ENCODE results near the gene GPER1. TPM values are rescaled to one million over a fixed set of nuclear protein-coding genes. Genes with fewer than 3 reads are reported as not detected.

Gene GPER1
- total RNA-seq, 1 experiment from 2014 or later, result not detected

DNA sequence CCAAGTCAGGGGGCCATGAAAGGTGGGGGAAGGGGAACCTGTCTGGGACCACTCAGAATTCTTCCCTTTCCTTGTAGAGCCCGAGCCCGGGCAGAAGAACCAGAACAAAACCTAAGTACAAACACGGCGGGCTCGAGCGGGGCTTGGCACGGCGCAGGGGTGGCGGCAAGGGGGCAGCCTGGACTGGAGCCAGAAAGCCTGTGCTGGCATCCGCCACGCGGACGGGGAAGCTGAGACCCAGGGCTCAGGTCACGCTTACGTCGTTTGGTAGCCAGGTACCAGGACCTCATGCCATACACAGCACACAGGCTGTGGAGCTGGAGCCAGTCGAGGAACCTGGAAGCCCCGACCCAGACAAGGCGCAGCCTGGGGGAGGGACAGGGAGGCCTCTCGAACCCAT, 6.6 kb upstream of the GPER1 start:
- no peak overlapping the region for H2BK120ac ChIP-seq (ENCODE audit: low read depth, low read length, poor library complexity, severe bottlenecking)
- no peaks in the 10 kb centered on the region for H3K27me3 Mint-ChIP-seq (ENCODE audit: low read depth)
- no peak overlapping the region for H3K9ac ChIP-seq (ENCODE audit: extremely low read depth, insufficient read length, low read length)
- H4K20me1 ChIP-seq (ENCODE audit: control insufficient read depth, insufficient read depth, insufficient read length), result no peaks in the 10 kb centered on the region
- H3K4me1 Mint-ChIP-seq, result 0 out of 4 replicates have a peak, but pooled peaks cover 0 to 6% of the 10 kb centered on the region in 2 experiments
- no peak overlapping the region for H4K91ac ChIP-seq (ENCODE audit: insufficient read length, low read depth, low read length)
- no peak overlapping the region for H3K18ac ChIP-seq (ENCODE audit: insufficient read length, low read depth, low read length)
- no peak overlapping the region for H2BK12ac ChIP-seq (ENCODE audit: insufficient read length, low read depth, low read length)
- DNase-seq, result no peak
- TF ChIP-seq, protein P1, sequence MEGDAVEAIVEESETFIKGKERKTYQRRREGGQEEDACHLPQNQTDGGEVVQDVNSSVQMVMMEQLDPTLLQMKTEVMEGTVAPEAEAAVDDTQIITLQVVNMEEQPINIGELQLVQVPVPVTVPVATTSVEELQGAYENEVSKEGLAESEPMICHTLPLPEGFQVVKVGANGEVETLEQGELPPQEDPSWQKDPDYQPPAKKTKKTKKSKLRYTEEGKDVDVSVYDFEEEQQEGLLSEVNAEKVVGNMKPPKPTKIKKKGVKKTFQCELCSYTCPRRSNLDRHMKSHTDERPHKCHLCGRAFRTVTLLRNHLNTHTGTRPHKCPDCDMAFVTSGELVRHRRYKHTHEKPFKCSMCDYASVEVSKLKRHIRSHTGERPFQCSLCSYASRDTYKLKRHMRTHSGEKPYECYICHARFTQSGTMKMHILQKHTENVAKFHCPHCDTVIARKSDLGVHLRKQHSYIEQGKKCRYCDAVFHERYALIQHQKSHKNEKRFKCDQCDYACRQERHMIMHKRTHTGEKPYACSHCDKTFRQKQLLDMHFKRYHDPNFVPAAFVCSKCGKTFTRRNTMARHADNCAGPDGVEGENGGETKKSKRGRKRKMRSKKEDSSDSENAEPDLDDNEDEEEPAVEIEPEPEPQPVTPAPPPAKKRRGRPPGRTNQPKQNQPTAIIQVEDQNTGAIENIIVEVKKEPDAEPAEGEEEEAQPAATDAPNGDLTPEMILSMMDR (conservative IDR thresholded peaks at IDR 0.05), result no peak
- H2BK20ac ChIP-seq (ENCODE audit: low read depth, low read length, poor library complexity, severe bottlenecking), result no peak overlapping the region
- no peaks in the 10 kb centered on the region for H3K4me1 ChIP-seq (ENCODE audit: insufficient read depth, low read length)
- H3K9me3 ChIP-seq (ENCODE audit: control insufficient read depth, low read depth, low read length), result no peaks in the 10 kb centered on the region
- no peaks in the 10 kb centered on the region for H3K23me2 ChIP-seq (ENCODE audit: insufficient read length, low read depth, low read length, poor library complexity, severe bottlenecking)
- no peak overlapping the region for H3K4me2 ChIP-seq (ENCODE audit: insufficient read depth, insufficient read length, low read length)
- H3K27ac Mint-ChIP-seq, result no peak overlapping the region
- no peak overlapping the region; the same call in 1 of the 2 replicates for H3K14ac ChIP-seq (ENCODE audit: insufficient read depth, low read length)
- no peaks in the 10 kb centered on the region for H3K9me3 Mint-ChIP-seq
- no peaks in the 10 kb centered on the region for H3K79me2 ChIP-seq (ENCODE audit: insufficient read depth, low read length)
- no peaks in the 10 kb centered on the region for H3K79me1 ChIP-seq (ENCODE audit: insufficient read depth, low read depth, low read length, poor library complexity, severe bottlenecking)
- H3K4ac ChIP-seq (ENCODE audit: low read depth, low read length), result no peak overlapping the region
- H3K27ac ChIP-seq (ENCODE audit: insufficient read length, low read depth, low read length), result no peak overlapping the region
- no peak overlapping the region for H3K23ac ChIP-seq (ENCODE audit: insufficient read length, low read depth, low read length)
- no peak overlapping the region for H3K4me3 Mint-ChIP-seq
- no peak overlapping the region for H2BK15ac ChIP-seq (ENCODE audit: low read depth, low read length)
- no peak overlapping the region for H3T11ph ChIP-seq (ENCODE audit: low read length)
- WGBS (ENCODE audit: extremely low coverage, insufficient read length, low lambda C conversion rate), result no CpG with 5 or more reads among the region's 20 CpGs
- H3K36me3 Mint-ChIP-seq (ENCODE audit: insufficient read depth in 1 of 3, low read depth in 3 of 3), result peaks cover 0 to 3% (median 0%) of the 10 kb centered on the region in 3 experiments; a peak in 2 of 7 replicates
- no peak overlapping the region for H2BK5ac ChIP-seq (ENCODE audit: insufficient read length, low read length)
- H3K56ac ChIP-seq (ENCODE audit: insufficient read length, low read depth, low read length), result no peak overlapping the region
- no peak overlapping the region for H4K5ac ChIP-seq (ENCODE audit: insufficient read length, low read depth, low read length)
- no peak overlapping the region for H4K8ac ChIP-seq (replicated peaks; ENCODE audit: insufficient read length, low read depth, low read length)
- H3K27me3 ChIP-seq (ENCODE audit: insufficient read depth, low read length), result no peaks in the 10 kb centered on the region
- no peak overlapping the region for H2AFZ ChIP-seq (ENCODE audit: low read length)
- H2AK5ac ChIP-seq (ENCODE audit: insufficient read length, low read length), result no peak overlapping the region

Measured in H9 (cell line).